HG03103 (cell line): ENCODE data around the gene ASB16.
"Not testable (repeated sequence)": the region's sequence is repeated elsewhere in the genome, so short reads cannot be mapped to it uniquely, and the experiment has no call there.

Source experiments
- ATAC-seq: cut with Tn5 transposase; IDR thresholded peaks from one replicate; pipeline ENCODE4 v1.9.1; 2021; ENCODE audit warnings: low read depth; ENCODE audit not compliant: unreplicated experiment

ASB16 gene

GRCh38 chr17:44146375-44147346 is 23.8 kb upstream of the ASB16 start:
- no peak for ATAC-seq

GRCh38 chr17:44147812-44148211 is 22.7 kb upstream of the ASB16 start:
- no peak for ATAC-seq

- not testable (repeated sequence) for ATAC-seq
Measured at GRCh38 chr17:44149066-44149465, 21.4 kb upstream of the ASB16 start.

- ATAC-seq = no peak
Measured at GRCh38 chr17:44149750-44150329, 20.7 kb upstream of the ASB16 start.

- no peak for ATAC-seq
Measured at GRCh38 chr17:44152875-44153274, 17.6 kb upstream of the ASB16 start.

GRCh38 chr17:44155488-44155887 is 15.0 kb upstream of the ASB16 start:
- no peak for ATAC-seq

- ATAC-seq = no peak
Measured at GRCh38 chr17:44159519-44160210, 10.8 kb upstream of the ASB16 start.

GRCh38 chr17:44164476-44164875 is 6.0 kb upstream of the ASB16 start:
- ATAC-seq = no peak

- ATAC-seq = no peak
Measured at GRCh38 chr17:44167181-44167861, 3.2 kb upstream of the ASB16 start.

GRCh38 chr17:44170135-44170498 is 387 bp upstream of the ASB16 start:
- no peak for ATAC-seq

GRCh38 chr17:44171931-44172455 is 1.5 kb downstream of the ASB16 start:
- no peak for ATAC-seq

GRCh38 chr17:44174427-44174826 is 3.9 kb downstream of the ASB16 start:
- ATAC-seq = no peak

- ATAC-seq = no peak
Measured at GRCh38 chr17:44176257-44176656, 5.8 kb downstream of the ASB16 start.

GRCh38 chr17:44176671-44177501 is 6.4 kb downstream of the ASB16 start:
- no peak for ATAC-seq

GRCh38 chr17:44177640-44178039 is 7.1 kb downstream of the ASB16 start:
- ATAC-seq = no peak

GRCh38 chr17:44178133-44178532 is 7.6 kb downstream of the ASB16 start:
- ATAC-seq = no peak

- ATAC-seq = no peak
Measured at GRCh38 chr17:44183024-44183423, 12.5 kb downstream of the ASB16 start.

- ATAC-seq = no peak
Measured at GRCh38 chr17:44184212-44184810, 13.8 kb downstream of the ASB16 start.
